ENCODE measurements around the gene BRD1.

The BRD1 gene

GRCh38 chr22:49754696-49755630 lies 72.7 kb downstream of the BRD1 start:
- no peak for DNase-seq

- DNase-seq: no peak
These were observed 73.5 kb downstream of the BRD1 start for GRCh38 chr22:49753961-49754695.

GRCh38 chr22:49753276-49753890 lies 74.3 kb downstream of the BRD1 start:
- DNase-seq: no peak

GRCh38 chr22:49752598-49753091 lies 75.0 kb downstream of the BRD1 start:
- DNase-seq: no peak

GRCh38 chr22:49751966-49752597 lies 75.6 kb downstream of the BRD1 start:
- DNase-seq: no peak

GRCh38 chr22:49751318-49751965 lies 76.2 kb downstream of the BRD1 start:
- no peak for DNase-seq

- DNase-seq: no peak
These were observed 77.7 kb downstream of the BRD1 start for GRCh38 chr22:49749885-49750510.

- no peak for DNase-seq
These were observed 78.4 kb downstream of the BRD1 start for GRCh38 chr22:49749227-49749626.

- no peak for DNase-seq
These were observed 79.2 kb downstream of the BRD1 start for GRCh38 chr22:49748514-49748913.

GRCh38 chr22:49747716-49748115 lies 80.0 kb downstream of the BRD1 start:
- no peak for DNase-seq

- no peak for DNase-seq
These were observed 80.5 kb downstream of the BRD1 start for GRCh38 chr22:49747130-49747529.

- no peak for DNase-seq
These were observed 81.6 kb downstream of the BRD1 start for GRCh38 chr22:49746065-49746464.

GRCh38 chr22:49740242-49740641 lies 87.4 kb downstream of the BRD1 start:
- DNase-seq: no peak

GRCh38 chr22:49739138-49739537 lies 88.5 kb downstream of the BRD1 start:
- no peak for DNase-seq

- DNase-seq: no peak
These were observed 89.1 kb downstream of the BRD1 start for GRCh38 chr22:49738566-49738965.

GRCh38 chr22:49738006-49738405 lies 89.7 kb downstream of the BRD1 start:
- DNase-seq: no peak

- no peak for DNase-seq
These were observed 90.5 kb downstream of the BRD1 start for GRCh38 chr22:49737101-49737551.

GRCh38 chr22:49736538-49736937 lies 91.1 kb downstream of the BRD1 start:
- DNase-seq: no peak

GRCh38 chr22:49735901-49736421 lies 91.7 kb downstream of the BRD1 start:
- no peak for DNase-seq

- DNase-seq: no peak
These were observed 92.2 kb downstream of the BRD1 start for GRCh38 chr22:49735411-49735900.

Data from hypothalamus (tissue), 51 donors.